Measurements from ENCODE around the gene ANAPC2.

- TF ChIP-seq, protein P1, sequence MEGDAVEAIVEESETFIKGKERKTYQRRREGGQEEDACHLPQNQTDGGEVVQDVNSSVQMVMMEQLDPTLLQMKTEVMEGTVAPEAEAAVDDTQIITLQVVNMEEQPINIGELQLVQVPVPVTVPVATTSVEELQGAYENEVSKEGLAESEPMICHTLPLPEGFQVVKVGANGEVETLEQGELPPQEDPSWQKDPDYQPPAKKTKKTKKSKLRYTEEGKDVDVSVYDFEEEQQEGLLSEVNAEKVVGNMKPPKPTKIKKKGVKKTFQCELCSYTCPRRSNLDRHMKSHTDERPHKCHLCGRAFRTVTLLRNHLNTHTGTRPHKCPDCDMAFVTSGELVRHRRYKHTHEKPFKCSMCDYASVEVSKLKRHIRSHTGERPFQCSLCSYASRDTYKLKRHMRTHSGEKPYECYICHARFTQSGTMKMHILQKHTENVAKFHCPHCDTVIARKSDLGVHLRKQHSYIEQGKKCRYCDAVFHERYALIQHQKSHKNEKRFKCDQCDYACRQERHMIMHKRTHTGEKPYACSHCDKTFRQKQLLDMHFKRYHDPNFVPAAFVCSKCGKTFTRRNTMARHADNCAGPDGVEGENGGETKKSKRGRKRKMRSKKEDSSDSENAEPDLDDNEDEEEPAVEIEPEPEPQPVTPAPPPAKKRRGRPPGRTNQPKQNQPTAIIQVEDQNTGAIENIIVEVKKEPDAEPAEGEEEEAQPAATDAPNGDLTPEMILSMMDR (conservative IDR thresholded peaks at IDR 0.05): no peak
- no peak for TF ChIP-seq EZH2 (IDR thresholded peaks at IDR 0.05; ENCODE audit: low read depth)
Measured at GRCh38 chr9:137211532-137211931, 23.2 kb upstream of the ANAPC2 start.

Measured in PC-9 (cell line).